OCI-LY7 (cell line): Measurements from ENCODE around the gene MAN1C1.

ENCODE experiments used
- CTCF ChIP-seq: fragments of 200-600 bp; sonication (generic); conservative IDR thresholded peaks from 2 replicates; pipeline ENCODE4 v1.5.1; 2014; ENCODE audit warnings: mild to moderate bottlenecking, antibody characterized with exemption, low read length, moderate library complexity, mixed read lengths
- EZH2phosphoT487 ChIP-seq: fragments of 200-600 bp; sonication (generic); IDR thresholded peaks from 2 replicates; pipeline ENCODE4 v1.6.1; 2018; ENCODE audit warnings: low read depth, borderline replicate concordance, mild to moderate bottlenecking, mixed run types, antibody characterized with exemption, low read length, moderate library complexity, mixed read lengths

GRCh38 chr1:25809283-25809926 lies 192.8 kb downstream of the MAN1C1 start:
- TF ChIP-seq CTCF (no peak), EZH2phosphoT487 (no peak)
